Measurements from ENCODE around the gene VILL.

Gene VILL

GRCh38 chr3:37990527-37990926 is at the start of gene VILL:
Gene VILL (plus strand): TSS chr3:37990786. CDS start chr3:37993673, 2,887 bp downstream.
- TF ChIP-seq ZNF274 (IDR thresholded peaks at IDR 0.05; ENCODE audit: low read depth, low read length): no peak
- no peak within 1 kb of the TSS for H3K4me3 ChIP-seq (ENCODE audit: low read length)

- TF ChIP-seq ZNF274 (IDR thresholded peaks at IDR 0.05; ENCODE audit: low read depth, low read length): no peak
- H3K4me3 ChIP-seq (ENCODE audit: low read length): no peak overlapping the region
Observed at GRCh38 chr3:37941608-37942508, 48.7 kb upstream of the VILL start.

DNA sequence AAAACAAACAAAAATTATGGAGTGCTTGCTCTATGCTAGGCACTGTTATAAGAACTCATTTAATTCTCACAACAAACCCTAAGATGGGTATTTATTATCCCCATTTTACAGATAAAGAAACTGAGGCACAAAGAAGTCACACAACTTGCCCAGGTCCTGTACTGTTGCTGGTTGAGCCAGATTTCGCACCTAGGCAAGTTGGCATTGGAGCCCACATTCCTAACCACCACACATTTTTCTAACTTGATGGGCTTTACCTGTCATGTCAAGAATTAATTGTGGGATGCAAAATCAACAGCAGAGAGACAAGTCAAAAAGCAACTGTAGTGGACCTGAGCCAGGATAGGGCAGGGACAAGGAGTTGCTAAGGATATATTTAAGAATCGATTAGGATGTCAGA is 47.9 kb upstream of the VILL start:
- no peak for TF ChIP-seq ZNF274 (IDR thresholded peaks at IDR 0.05; ENCODE audit: low read depth, low read length)

DNA sequence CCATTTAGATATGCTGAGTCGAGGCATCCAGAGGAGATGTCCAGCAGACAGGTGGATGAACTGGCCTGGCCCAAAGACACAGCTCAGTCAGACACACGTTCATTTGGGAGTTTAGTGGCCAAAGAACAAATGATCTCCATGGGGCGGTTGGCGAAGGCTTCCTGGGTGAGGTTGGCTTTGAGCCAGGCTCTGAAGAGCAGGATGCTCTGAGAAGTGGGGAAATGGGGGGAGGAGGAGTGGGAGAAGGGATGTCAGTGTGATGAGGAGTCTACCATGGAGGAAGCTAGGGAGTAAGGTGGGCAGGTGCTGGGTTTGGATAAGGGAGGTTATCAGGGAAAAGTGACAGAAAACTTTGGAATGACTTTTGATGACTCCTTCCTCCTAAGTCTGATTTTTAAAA is 47.5 kb upstream of the VILL start:
- H3K4me3 ChIP-seq (ENCODE audit: low read length): no peak overlapping the region
- no peak for TF ChIP-seq ZNF274 (IDR thresholded peaks at IDR 0.05; ENCODE audit: low read depth, low read length)

More for the DNA sequence above, 47.9 kb upstream of the VILL start:
- no peak overlapping the region for H3K4me3 ChIP-seq (ENCODE audit: low read length)

DNA sequence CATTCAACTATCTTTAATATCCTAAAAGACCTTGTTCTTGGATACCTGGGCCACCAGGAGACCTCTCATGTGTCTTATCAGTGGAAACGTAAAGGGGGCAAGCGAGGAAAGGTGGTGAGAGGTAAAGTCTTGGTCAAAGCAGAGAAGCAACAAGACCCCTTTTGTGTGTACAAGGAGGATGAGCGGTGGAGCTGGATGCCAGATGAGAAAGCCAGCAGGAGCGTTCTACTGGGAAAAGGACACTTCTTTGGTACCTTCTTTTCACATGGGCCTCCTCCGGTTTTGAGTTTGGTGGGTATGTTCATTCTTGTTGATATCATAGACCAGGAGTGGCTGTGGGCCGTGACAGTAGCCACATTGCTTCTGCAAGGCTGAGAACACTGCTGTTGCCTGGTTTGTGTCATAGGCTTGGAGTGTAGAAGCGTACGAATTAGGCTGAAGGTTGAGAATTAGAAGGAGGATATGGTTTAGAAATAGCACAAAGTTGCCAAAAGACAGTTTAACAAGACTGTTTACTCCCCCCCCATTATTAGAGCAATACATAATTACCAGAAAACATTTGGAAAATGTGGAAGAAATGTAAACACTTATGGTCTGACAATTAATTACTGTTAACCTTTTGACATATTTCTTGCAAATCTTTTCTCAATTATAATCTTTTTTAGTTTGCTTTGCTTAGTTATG is 46.8 kb upstream of the VILL start:
- TF ChIP-seq ZNF274 (IDR thresholded peaks at IDR 0.05; ENCODE audit: low read depth, low read length): no peak
- no peak overlapping the region for H3K4me3 ChIP-seq (ENCODE audit: low read length)

DNA sequence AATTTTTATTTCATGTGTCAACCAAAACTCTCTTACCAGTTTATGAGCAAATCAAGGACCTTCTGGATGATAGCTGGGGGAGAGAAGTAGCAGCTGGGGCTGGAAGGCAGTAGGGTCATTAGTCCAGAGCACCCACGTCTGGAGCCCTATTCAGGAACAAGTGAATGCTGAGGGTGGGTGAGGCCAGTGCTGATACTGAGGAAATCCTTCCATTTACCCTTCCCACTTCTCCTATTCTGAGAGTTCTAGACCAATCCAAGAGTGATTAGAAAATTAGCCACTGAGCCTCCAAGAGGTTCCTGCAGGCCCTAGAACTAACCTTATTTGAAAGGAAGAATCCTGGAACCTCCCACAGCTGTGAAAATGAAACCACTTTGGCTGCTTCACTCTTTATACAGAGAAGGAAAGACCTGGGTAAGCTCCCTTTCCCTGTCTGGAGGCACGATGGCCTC is 46.2 kb upstream of the VILL start:
- no peak for TF ChIP-seq ZNF274 (IDR thresholded peaks at IDR 0.05; ENCODE audit: low read depth, low read length)
- H3K4me3 ChIP-seq (ENCODE audit: low read length): no peak overlapping the region

- H3K4me3 ChIP-seq (ENCODE audit: low read length): no peak overlapping the region
- no peak for TF ChIP-seq ZNF274 (IDR thresholded peaks at IDR 0.05; ENCODE audit: low read depth, low read length)
Observed at GRCh38 chr3:37945156-37945806, 45.3 kb upstream of the VILL start.

DNA sequence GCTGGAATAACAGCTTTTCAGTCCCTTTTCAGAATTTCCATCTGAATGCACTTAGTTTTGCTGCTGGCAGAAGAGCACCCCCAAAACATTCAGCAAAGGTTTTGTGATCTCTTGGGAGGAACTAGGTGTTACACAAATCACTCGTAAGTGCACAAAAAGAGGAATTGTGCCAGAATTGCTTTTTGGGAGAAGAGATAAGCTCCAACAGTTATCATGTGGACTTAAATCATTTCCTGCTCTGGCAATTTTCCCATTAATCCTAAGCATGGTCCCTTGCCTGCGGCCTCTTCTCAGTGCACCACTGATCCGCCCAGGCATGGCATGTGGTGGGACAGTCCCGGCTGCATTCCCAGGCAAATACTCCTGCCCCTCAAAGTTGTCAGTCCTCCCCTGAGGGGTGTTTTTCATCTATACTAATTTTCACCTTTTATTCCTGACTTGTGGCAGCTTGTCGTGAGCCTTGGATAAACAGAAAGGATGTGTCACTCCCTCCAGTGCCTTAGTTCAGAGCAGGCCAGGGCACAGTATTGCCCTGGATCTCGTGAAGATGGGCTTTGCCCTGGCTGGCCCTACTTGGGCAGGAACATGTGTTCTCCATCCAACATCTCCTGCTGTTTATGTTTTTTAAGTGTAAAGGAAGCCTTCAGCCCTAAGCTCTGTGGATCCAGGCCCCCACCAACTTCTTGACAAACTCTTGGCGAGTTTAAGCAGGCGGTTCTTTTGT is 44.6 kb upstream of the VILL start:
- no peak overlapping the region for H3K4me3 ChIP-seq (ENCODE audit: low read length)
- no peak for TF ChIP-seq ZNF274 (IDR thresholded peaks at IDR 0.05; ENCODE audit: low read depth, low read length)

DNA sequence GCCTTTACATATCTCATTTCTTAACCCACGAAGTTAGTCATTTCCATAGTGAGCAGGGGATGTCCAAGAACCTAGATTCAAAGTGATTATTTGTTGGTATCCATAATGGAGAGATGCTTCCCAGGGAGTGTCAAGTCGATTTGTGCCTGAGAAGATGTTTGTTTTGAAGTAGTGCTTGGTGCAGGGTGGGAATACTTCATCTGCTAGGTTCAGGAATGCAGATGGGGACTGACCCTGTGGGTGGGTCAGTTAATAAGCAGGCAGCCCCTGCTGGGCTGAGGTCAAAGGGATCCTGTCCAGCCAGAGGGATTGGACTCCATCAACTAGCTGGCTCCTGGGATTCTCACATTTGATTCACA is 44.1 kb upstream of the VILL start:
- no peak overlapping the region for H3K4me3 ChIP-seq (ENCODE audit: low read length)
- TF ChIP-seq ZNF274 (IDR thresholded peaks at IDR 0.05; ENCODE audit: low read depth, low read length): no peak

DNA sequence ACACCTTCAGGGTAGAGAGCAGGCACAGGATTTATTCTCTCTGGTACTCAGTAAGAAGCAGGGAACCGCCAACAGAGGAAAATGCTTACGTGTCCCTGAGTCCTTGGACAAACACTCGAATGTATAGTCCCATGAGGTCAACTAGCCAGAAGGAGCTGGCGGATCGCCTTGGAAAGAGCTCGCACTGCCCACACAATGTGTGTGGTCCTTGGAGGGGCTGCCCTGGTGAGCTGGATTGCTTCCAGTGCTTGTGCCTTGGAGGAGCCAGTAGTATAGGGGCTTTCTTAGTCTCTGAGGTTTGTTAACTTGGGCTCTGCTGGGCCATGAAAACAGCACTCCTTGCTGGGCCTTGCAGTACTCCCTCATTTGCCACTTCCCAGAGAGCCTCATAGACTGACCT is 40.7 kb upstream of the VILL start:
- no peak for TF ChIP-seq ZNF274 (IDR thresholded peaks at IDR 0.05; ENCODE audit: low read depth, low read length)
- H3K4me3 ChIP-seq (ENCODE audit: low read length): no peak overlapping the region

DNA sequence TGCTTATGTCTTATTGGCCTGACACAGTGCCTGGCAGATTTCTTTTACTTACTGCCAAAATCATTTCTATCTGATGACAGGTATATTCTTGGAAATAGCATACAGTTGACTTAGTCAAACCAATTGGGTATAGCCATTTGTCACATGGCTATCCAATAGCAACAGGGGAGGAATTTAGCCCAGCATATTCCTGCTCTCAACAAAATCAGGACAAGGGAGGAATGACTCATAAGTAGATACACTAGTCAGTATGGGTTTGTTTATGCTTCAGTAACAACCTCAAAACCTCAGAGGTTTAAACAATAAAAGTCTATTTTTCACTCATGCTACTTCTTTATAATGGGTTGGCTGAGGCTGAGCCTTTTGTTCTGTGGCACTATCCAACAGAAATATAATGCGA is 38.0 kb upstream of the VILL start:
- TF ChIP-seq ZNF274 (IDR thresholded peaks at IDR 0.05; ENCODE audit: low read depth, low read length): no peak
- no peak overlapping the region for H3K4me3 ChIP-seq (ENCODE audit: low read length)

GRCh38 chr3:37953226-37953625 is 37.4 kb upstream of the VILL start:
- TF ChIP-seq ZNF274 (IDR thresholded peaks at IDR 0.05; ENCODE audit: low read depth, low read length): no peak
- no peak overlapping the region for H3K4me3 ChIP-seq (ENCODE audit: low read length)

DNA sequence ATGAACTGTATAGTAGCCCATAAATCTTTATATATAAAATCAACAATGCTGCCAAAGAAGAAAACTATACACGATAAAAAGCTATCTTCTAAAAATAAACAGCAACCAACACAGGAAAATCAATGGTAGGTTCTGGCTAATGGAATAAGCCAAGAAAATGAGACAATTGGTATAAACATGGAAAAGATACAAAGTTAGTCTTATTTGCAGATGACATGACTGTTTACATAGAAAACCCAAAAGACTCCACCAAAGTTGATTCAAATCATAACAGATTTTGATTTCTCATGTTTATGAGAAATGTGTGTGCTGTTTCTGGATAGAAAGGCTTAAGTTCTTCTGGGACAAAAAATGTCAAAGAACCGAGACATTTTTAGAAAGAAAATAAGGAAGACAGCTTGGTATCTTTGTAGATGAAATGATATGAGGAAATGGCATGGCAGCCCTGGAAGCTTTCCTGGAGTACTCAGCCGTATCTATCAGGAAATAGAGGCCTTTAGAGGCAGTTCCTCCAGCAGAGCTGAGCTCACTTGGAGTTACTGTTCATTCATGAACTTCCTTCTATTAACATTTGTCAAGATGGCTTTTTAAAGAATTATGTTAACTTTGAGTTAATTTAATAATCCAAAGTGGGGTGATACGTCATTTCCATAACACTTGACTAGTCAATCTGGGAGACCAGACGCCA is 36.7 kb upstream of the VILL start:
- H3K4me3 ChIP-seq (ENCODE audit: low read length): no peak overlapping the region
- no peak for TF ChIP-seq ZNF274 (IDR thresholded peaks at IDR 0.05; ENCODE audit: low read depth, low read length)

Data from GM08714 (cell line).